ENCODE measurements around the gene GALNT17.

Gene GALNT17

GRCh38 chr7:71286924-71287323 lies 155.0 kb downstream of the GALNT17 start:
- no peak for DNase-seq

- DNase-seq: no peak
Observed at GRCh38 chr7:71290452-71290851, 158.5 kb downstream of the GALNT17 start.

GRCh38 chr7:71298378-71298777 lies 166.4 kb downstream of the GALNT17 start:
- no peak for DNase-seq

GRCh38 chr7:71300086-71300485 lies 168.1 kb downstream of the GALNT17 start:
- DNase-seq: no peak

- DNase-seq: no peak
Observed at GRCh38 chr7:71300603-71301002, 168.7 kb downstream of the GALNT17 start.

- DNase-seq: no peak
Observed at GRCh38 chr7:71301167-71301566, 169.2 kb downstream of the GALNT17 start.

GRCh38 chr7:71303566-71303965 lies 171.6 kb downstream of the GALNT17 start:
- no peak for DNase-seq

GRCh38 chr7:71308096-71308495 lies 176.2 kb downstream of the GALNT17 start:
- no peak for DNase-seq

GRCh38 chr7:71311576-71311975 lies 179.6 kb downstream of the GALNT17 start:
- DNase-seq: no peak

- no peak for DNase-seq
Observed at GRCh38 chr7:71312755-71313490, 181.0 kb downstream of the GALNT17 start.

- no peak for DNase-seq
Observed at GRCh38 chr7:71313553-71313952, 181.6 kb downstream of the GALNT17 start.

GRCh38 chr7:71320916-71321315 lies 189.0 kb downstream of the GALNT17 start:
- no peak for DNase-seq

- DNase-seq: no peak
Observed at GRCh38 chr7:71322201-71322600, 190.3 kb downstream of the GALNT17 start.

- DNase-seq: no peak
Observed at GRCh38 chr7:71323726-71324125, 191.8 kb downstream of the GALNT17 start.

- no peak for DNase-seq
Observed at GRCh38 chr7:71325151-71325550, 193.2 kb downstream of the GALNT17 start.

GRCh38 chr7:71326595-71326994 lies 194.7 kb downstream of the GALNT17 start:
- DNase-seq: no peak

GRCh38 chr7:71327946-71328345 lies 196.0 kb downstream of the GALNT17 start:
- no peak for DNase-seq

- no peak for DNase-seq
Observed at GRCh38 chr7:71329030-71329660, 197.2 kb downstream of the GALNT17 start.

- DNase-seq: no peak
Observed at GRCh38 chr7:71332207-71332606, 200.3 kb downstream of the GALNT17 start.

GRCh38 chr7:71334541-71334940 lies 202.6 kb downstream of the GALNT17 start:
- DNase-seq: no peak

GRCh38 chr7:71338866-71339265 lies 206.9 kb downstream of the GALNT17 start:
- DNase-seq: no peak

- DNase-seq: no peak
Observed at GRCh38 chr7:71339924-71340323, 208.0 kb downstream of the GALNT17 start.

GRCh38 chr7:71342202-71342601 lies 210.3 kb downstream of the GALNT17 start:
- DNase-seq: no peak

GRCh38 chr7:71343039-71343438 lies 211.1 kb downstream of the GALNT17 start:
- no peak for DNase-seq

GRCh38 chr7:71343892-71344291 lies 211.9 kb downstream of the GALNT17 start:
- no peak for DNase-seq
